Thyroid gland (tissue), 4 donors: ENCODE results near the gene ST8SIA4.

Source experiments
- POLR2A ChIP-seq, 2 donors: fragments of 450-650 bp; IDR thresholded peaks; one replicate each; pipeline ENCODE4 v1.6.1; 2017; ENCODE audit warnings: antibody characterized with exemption in 2 of 2, mild to moderate bottlenecking in 2 of 2, moderate library complexity in 1 of 2
- TF ChIP-seq, protein P1 (sequence below), 6 experiments: fragments of 200-600 bp in 3 of 6; fragments of 450-650 bp in 3 of 6; sonication (generic) in 3 of 6; IDR thresholded peaks; one replicate each; pipeline ENCODE4 v1.5.1; 2016 to 2019; ENCODE audit warnings: antibody characterized with exemption in 6 of 6, mild to moderate bottlenecking in 2 of 6, inconsistent platforms in 1 of 6, moderate library complexity in 1 of 6

GRCh38 chr5:100828898-100829356, 74.2 kb downstream of the ST8SIA4 start:
- TF ChIP-seq, protein P1, sequence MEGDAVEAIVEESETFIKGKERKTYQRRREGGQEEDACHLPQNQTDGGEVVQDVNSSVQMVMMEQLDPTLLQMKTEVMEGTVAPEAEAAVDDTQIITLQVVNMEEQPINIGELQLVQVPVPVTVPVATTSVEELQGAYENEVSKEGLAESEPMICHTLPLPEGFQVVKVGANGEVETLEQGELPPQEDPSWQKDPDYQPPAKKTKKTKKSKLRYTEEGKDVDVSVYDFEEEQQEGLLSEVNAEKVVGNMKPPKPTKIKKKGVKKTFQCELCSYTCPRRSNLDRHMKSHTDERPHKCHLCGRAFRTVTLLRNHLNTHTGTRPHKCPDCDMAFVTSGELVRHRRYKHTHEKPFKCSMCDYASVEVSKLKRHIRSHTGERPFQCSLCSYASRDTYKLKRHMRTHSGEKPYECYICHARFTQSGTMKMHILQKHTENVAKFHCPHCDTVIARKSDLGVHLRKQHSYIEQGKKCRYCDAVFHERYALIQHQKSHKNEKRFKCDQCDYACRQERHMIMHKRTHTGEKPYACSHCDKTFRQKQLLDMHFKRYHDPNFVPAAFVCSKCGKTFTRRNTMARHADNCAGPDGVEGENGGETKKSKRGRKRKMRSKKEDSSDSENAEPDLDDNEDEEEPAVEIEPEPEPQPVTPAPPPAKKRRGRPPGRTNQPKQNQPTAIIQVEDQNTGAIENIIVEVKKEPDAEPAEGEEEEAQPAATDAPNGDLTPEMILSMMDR (IDR thresholded peaks at IDR 0.05): no peak
- TF ChIP-seq POLR2A (IDR thresholded peaks at IDR 0.05): no peak
